Activated CD8-positive, alpha-beta memory T cell treated with anti-CD3 and anti-CD28 coated beads, Interleukin-2, amount 50 U/mL, for 24 hours (primary cell): ENCODE data around the gene TAGLN.

Source experiments
- DNase-seq: peaks from one replicate; pipeline ENCODE4 v3.0.0-alpha.2; 2020; ENCODE audit errors: extremely low read depth

TAGLN gene

GRCh38 chr11:117214404-117215110 is 15.4 kb downstream of the TAGLN start:
- no peak for DNase-seq

- no peak for DNase-seq
These were observed 18.2 kb downstream of the TAGLN start for GRCh38 chr11:117217141-117218084.

GRCh38 chr11:117218133-117218915 is 19.2 kb downstream of the TAGLN start:
- DNase-seq: no peak

- DNase-seq: no peak
These were observed 19.8 kb downstream of the TAGLN start for GRCh38 chr11:117219001-117219400.

GRCh38 chr11:117219455-117219854 is 20.3 kb downstream of the TAGLN start:
- no peak for DNase-seq

GRCh38 chr11:117219995-117220394 is 20.8 kb downstream of the TAGLN start:
- no peak for DNase-seq

GRCh38 chr11:117220568-117220967 is 21.4 kb downstream of the TAGLN start:
- no peak for DNase-seq

- no peak for DNase-seq
These were observed 22.0 kb downstream of the TAGLN start for GRCh38 chr11:117220999-117221774.

GRCh38 chr11:117221775-117222517 is 22.8 kb downstream of the TAGLN start:
- no peak for DNase-seq

GRCh38 chr11:117222991-117223740 is 24.0 kb downstream of the TAGLN start:
- no peak for DNase-seq

GRCh38 chr11:117223741-117224689 is 24.8 kb downstream of the TAGLN start:
- no peak for DNase-seq

- no peak for DNase-seq
These were observed 26.5 kb downstream of the TAGLN start for GRCh38 chr11:117225553-117226170.

- no peak for DNase-seq
These were observed 27.5 kb downstream of the TAGLN start for GRCh38 chr11:117226388-117227385.

GRCh38 chr11:117228091-117228490 is 28.9 kb downstream of the TAGLN start:
- no peak for DNase-seq

- no peak for DNase-seq
These were observed 30.2 kb downstream of the TAGLN start for GRCh38 chr11:117229411-117229810.

- no peak for DNase-seq
These were observed 30.7 kb downstream of the TAGLN start for GRCh38 chr11:117229931-117230285.
